Keratinocyte (primary cell): ENCODE data around the gene ANAPC16.

ENCODE experiments used
- CTCF ChIP-seq, 3 experiments: IDR thresholded peaks in 1 of 3; conservative IDR thresholded peaks in 1 of 3; optimal IDR thresholded peaks in 1 of 3; 2 replicates in 2 of 3; 3 replicates in 1 of 3; pipeline versions ENCODE3 to v1.5.1; 2011; ENCODE audit warnings: low read length in 3 of 3, mild to moderate bottlenecking in 3 of 3, moderate library complexity in 2 of 3, control low read depth in 1 of 3, inconsistent platforms in 1 of 3; ENCODE audit not compliant: insufficient read depth in 2 of 3; ENCODE audit errors: extremely low read depth in 1 of 3
- EZH2 ChIP-seq: IDR thresholded peaks from one replicate; pipeline ENCODE4 v1.6.1; 2012; ENCODE audit warnings: inconsistent platforms, mild to moderate bottlenecking, low read length, moderate library complexity

GRCh38 chr10:72259491-72260238 lies 43.9 kb downstream of the ANAPC16 start:
- TF ChIP-seq CTCF (optimal IDR thresholded peaks at IDR 0.05 in 1 of 3, IDR thresholded peaks at IDR 0.05 in 1 of 3, conservative IDR thresholded peaks at IDR 0.05 in 1 of 3; ENCODE audit: extremely low read depth in 1 of 3, insufficient read depth in 2 of 3, low read length in 3 of 3) (peak in 1 of 3 experiments; percentile 14), EZH2 (no peak)
